DND-41 (cell line): ENCODE measurements around the gene BCAS3.

Source experiments
- ATAC-seq: fragments of 200-7000 bp; cut with Tn5 transposase; 3 replicates; pipeline ENCODE4 v1.9.1; 2021; ENCODE audit warnings: low read depth; ENCODE audit not compliant: insufficient read depth
- DNase-seq: peaks from one replicate; pipeline ENCODE4 v3.0.0-alpha.2; 2020
- H2AFZ ChIP-seq: 2 replicates; pipeline ENCODE4 v1.6.0; 2012; ENCODE audit warnings: low read depth, low read length
- H3K27ac ChIP-seq: 2 replicates; pipeline ENCODE4 v1.5.1; 2012; ENCODE audit warnings: low read length, inconsistent platforms
- H3K27me3 ChIP-seq: fragments of 200-600 bp; sonication (generic); 2 replicates; pipeline ENCODE4 v1.6.0; 2012; ENCODE audit warnings: low read length, mild to moderate bottlenecking, inconsistent platforms; ENCODE audit not compliant: insufficient read depth, poor library complexity
- H3K36me3 ChIP-seq: 2 replicates; pipeline ENCODE4 v1.5.1; 2012; ENCODE audit warnings: low read length, inconsistent platforms; ENCODE audit not compliant: insufficient read depth
- H3K4me1 ChIP-seq: 2 replicates; pipeline ENCODE4 v1.5.1; 2012; ENCODE audit warnings: mild to moderate bottlenecking, low read length; ENCODE audit not compliant: insufficient read depth
- H3K4me2 ChIP-seq: 2 replicates; pipeline ENCODE4 v1.6.0; 2012; ENCODE audit warnings: mild to moderate bottlenecking, moderate library complexity, low read length, inconsistent platforms; ENCODE audit not compliant: insufficient read depth
- H3K4me3 ChIP-seq, 2 experiments: fragments of 200-600 bp in 1 of 2; shearing (Covaris generic) in 1 of 2; 2 replicates each; pipeline ENCODE4 v1.5.1; 2012 to 2016; ENCODE audit warnings: inconsistent platforms in 2 of 2, low read length in 2 of 2, mild to moderate bottlenecking in 2 of 2, low read depth in 1 of 2, moderate library complexity in 1 of 2
- H3K79me2 ChIP-seq: 2 replicates; pipeline ENCODE4 v1.6.0; 2012; ENCODE audit warnings: low read length, inconsistent platforms; ENCODE audit not compliant: insufficient read depth
- H3K9ac ChIP-seq: 2 replicates; pipeline ENCODE4 v1.6.0; 2012; ENCODE audit warnings: low read depth, mild to moderate bottlenecking, inconsistent platforms, low read length, moderate library complexity
- H3K9me3 ChIP-seq: 2 replicates; pipeline ENCODE4 v1.5.1; 2012; ENCODE audit warnings: low read length, moderate library complexity, mild to moderate bottlenecking, inconsistent platforms; ENCODE audit not compliant: insufficient read depth, severe bottlenecking
- H4K20me1 ChIP-seq: 2 replicates; pipeline ENCODE4 v1.6.0; 2012; ENCODE audit warnings: low read length; ENCODE audit not compliant: insufficient read depth
- CTCF ChIP-seq: IDR thresholded peaks from 2 replicates; pipeline ENCODE4 v1.5.1; 2012; ENCODE audit warnings: borderline replicate concordance, low read length, moderate library complexity, mild to moderate bottlenecking; ENCODE audit not compliant: poor library complexity, severe bottlenecking; ENCODE audit errors: extremely low read depth
- EZH2 ChIP-seq: IDR thresholded peaks from 3 replicates; pipeline ENCODE4 v1.6.1; 2012; ENCODE audit warnings: borderline replicate concordance, low read depth, mild to moderate bottlenecking, moderate library complexity, low read length, inconsistent platforms; ENCODE audit not compliant: severe bottlenecking

BCAS3 gene

GRCh38 chr17:60645918-60646523 lies 31.6 kb upstream of the BCAS3 start:
- Histone ChIP-seq H3K27ac (no peak overlapping the region), H3K4me2 (no peak overlapping the region), H4K20me1 (peaks cover 14% of the 10 kb centered on the region), H3K9ac (no peak overlapping the region), H3K79me2 (peaks cover 48% of the 10 kb centered on the region), H3K27me3 (no peaks in the 10 kb centered on the region), H3K9me3 (no peaks in the 10 kb centered on the region), H3K36me3 (peaks cover 41% of the 10 kb centered on the region), H3K4me3 (no peak overlapping the region), H3K4me1 (no peaks in the 10 kb centered on the region), H2AFZ (no peak overlapping the region)
- no peak for ATAC-seq
- DNase-seq = no peak
- TF ChIP-seq CTCF = no peak
- no peak for TF ChIP-seq EZH2

GRCh38 chr17:60646701-60647100 lies 30.9 kb upstream of the BCAS3 start:
- no peaks in the 10 kb centered on the region for H3K27me3 ChIP-seq
- no peak overlapping the region for H3K4me3 ChIP-seq
- no peak overlapping the region for H3K9ac ChIP-seq
- H3K4me1 ChIP-seq = no peaks in the 10 kb centered on the region
- ATAC-seq (no peak), DNase-seq (no peak)
- H3K27ac ChIP-seq = no peak overlapping the region
- H3K9me3 ChIP-seq = no peaks in the 10 kb centered on the region
- H3K79me2 ChIP-seq = peaks cover 45% of the 10 kb centered on the region
- peaks cover 42% of the 10 kb centered on the region for H3K36me3 ChIP-seq
- H3K4me2 ChIP-seq = no peak overlapping the region
- H2AFZ ChIP-seq = no peak overlapping the region
- H4K20me1 ChIP-seq = peaks cover 7% of the 10 kb centered on the region
- TF ChIP-seq CTCF (no peak), EZH2 (no peak)

GRCh38 chr17:60647705-60648104 lies 29.9 kb upstream of the BCAS3 start:
- no peaks in the 10 kb centered on the region for H3K9me3 ChIP-seq

More at GRCh38 chr17:60647705-60648104, 29.9 kb upstream of the BCAS3 start:
- no peaks in the 10 kb centered on the region for H3K4me1 ChIP-seq
- H3K27ac ChIP-seq = no peak overlapping the region
- H2AFZ ChIP-seq = no peak overlapping the region
- peaks cover 52% of the 10 kb centered on the region for H3K79me2 ChIP-seq
- H3K27me3 ChIP-seq = no peaks in the 10 kb centered on the region
- H3K4me2 ChIP-seq = no peak overlapping the region
- no peak overlapping the region for H3K9ac ChIP-seq
- DNase-seq (no peak), ATAC-seq (no peak)
- peaks cover 51% of the 10 kb centered on the region for H3K36me3 ChIP-seq
- TF ChIP-seq CTCF (no peak), EZH2 (no peak)
- H3K4me3 ChIP-seq = no peak overlapping the region
- H4K20me1 ChIP-seq = peaks cover 10% of the 10 kb centered on the region; the same call in 1 of the 2 replicates
